Measurements from ENCODE around the gene C18orf63. TPM values are rescaled to one million over a fixed set of nuclear protein-coding genes. Genes with fewer than 3 reads are reported as not detected.

The C18orf63 gene
- total RNA-seq, 1 experiment from 2014 or later, result not detected

DNA sequence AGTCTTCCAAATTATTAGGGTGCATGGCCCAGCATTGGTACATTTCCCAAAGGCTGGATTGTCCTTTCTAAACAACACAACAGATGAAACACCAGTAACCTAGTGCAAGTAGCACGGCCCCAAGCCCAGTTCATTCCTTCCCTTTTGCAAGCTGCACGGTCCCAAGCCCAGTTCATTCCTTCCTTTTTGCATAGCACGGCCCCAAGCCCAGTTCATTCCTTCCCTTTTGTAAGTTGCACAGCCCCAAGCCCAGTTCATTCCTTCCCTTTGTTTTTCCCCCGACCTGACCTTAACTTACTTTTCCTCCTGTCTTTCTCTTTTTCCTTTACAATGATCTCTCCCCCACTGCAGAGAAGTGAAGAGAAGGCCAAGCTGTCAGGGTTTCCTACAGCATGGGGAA is 60.9 kb downstream of the C18orf63 start:
- DNase-seq (ENCODE audit: low spot score), result no peak

DNA sequence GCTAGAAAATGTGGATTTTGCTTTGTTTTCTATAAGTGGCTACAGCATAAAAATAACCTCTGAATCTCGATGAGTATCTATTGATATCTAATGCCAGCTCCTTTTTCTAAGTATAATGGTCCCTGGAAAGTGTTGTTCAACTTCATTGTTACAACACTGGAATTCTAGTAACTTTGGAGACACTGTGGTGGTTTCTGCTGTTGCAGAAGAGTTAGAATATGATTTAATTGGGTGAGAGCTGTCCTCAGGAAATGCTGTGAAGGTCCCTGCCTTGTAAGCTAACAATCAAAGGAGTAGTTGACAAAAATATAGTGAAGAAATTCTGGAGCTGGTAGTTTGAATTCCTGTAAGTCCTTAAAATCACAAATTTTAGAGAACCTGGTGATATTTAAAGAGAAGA is 62.1 kb downstream of the C18orf63 start:
- DNase-seq (ENCODE audit: low spot score), result no peak

GRCh38 chr18:74378179-74378682 is 62.6 kb downstream of the C18orf63 start:
- DNase-seq (ENCODE audit: low spot score), result no peak

GRCh38 chr18:74380916-74381315 is 65.3 kb downstream of the C18orf63 start:
- no peak for DNase-seq (ENCODE audit: low spot score)

GRCh38 chr18:74381621-74382295 is 66.1 kb downstream of the C18orf63 start:
- DNase-seq (ENCODE audit: low spot score), result no peak

- no peak for DNase-seq (ENCODE audit: low spot score)
Observed at GRCh38 chr18:74382481-74383017, 66.9 kb downstream of the C18orf63 start.

DNA sequence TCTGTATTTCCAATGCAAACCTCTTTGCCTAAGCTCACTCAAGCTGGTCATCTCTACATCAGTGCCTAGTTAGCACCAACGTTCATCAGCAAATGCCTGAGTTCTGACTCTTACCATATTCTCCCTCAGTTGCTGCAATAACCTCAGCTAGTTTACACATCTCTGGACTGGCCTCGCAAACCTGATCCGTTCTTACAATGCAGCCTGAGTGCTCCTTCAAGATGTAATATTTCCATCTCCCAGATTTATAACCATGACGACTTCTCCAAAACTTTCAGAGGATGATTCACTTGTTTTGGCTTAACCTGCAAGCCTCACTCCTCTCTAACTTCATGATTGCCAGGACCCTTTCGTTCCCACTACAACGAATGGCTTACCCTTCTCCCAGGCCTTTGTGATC is 71.7 kb downstream of the C18orf63 start:
- DNase-seq (ENCODE audit: low spot score), result no peak

- DNase-seq (ENCODE audit: low spot score), result no peak
Observed at GRCh38 chr18:74388227-74388626, 72.6 kb downstream of the C18orf63 start.

DNA sequence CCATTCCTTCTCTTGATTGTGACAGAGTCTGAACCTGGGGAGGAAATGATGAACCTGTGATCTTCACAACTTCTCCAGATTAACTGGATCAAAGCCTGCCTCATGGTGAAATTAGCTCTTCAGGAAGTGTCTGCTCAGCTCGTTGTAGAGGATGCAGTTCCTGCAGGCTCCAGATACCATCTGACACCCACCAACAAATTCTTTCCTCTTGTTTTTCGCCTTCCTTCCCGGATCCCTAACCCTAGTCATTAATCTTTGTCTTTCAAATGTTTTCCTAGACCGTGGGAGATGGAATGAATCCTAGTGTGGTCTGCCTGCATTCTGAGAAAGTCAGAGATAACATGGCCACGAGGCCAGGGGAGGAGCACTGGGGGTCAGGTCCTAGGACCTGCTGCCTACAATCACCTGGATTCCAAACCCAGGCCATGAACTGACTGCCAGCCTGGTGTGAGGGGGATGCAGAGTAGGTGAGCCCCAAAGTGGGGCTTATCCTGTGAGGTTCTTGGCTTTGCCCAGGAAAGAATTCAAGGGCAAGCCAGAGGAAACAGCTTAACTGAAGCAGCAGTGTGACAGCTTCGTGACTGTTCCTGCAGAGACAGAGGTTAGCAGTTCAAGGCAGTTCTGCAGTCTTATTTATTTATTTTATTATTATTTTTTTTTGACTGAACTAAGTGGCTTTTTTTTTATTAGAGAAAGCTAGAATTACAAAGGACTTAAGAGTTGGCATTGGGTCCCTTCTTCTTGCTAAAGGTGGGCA is 73.7 kb downstream of the C18orf63 start:
- DNase-seq (ENCODE audit: low spot score), result no peak

DNA sequence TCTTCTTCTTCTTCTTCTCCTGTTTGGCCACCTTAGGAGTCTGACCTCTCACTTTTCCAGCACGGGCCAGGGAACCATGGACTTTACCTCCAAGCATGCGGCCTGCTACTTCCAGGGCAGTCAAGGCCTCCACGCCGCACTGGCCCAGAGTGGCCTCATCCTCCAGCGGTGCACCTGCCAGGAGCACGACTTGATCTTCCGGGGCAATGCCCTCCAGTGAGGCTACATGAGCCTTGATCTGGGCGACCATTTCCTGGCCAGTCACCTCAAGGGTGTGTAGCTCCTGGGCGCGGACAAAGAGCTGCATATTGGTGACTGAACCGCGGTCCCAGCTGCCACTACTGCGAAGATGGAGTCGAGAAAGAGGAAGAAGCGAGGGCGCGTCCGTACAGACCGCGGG is 74.4 kb downstream of the C18orf63 start:
- no peak for DNase-seq (ENCODE audit: low spot score)

DNA sequence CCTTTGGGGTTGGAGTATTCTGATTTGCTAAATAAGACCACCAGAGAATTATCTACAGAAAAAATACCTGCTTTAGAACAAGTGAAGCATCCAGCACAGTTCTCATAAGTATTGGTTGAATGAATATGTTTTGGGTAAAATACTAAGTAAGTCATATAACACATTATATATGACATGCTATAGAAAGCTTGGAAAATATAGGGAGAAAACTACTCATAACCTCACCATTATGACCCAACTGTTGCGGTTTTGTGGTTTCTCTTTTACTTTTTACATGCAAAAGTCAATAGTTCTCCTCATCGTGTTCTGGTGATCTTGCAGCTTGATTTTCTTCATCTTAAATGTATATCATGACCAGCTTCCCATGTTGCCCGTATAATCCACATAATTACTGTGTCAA is 75.3 kb downstream of the C18orf63 start:
- DNase-seq (ENCODE audit: low spot score), result no peak

DNA sequence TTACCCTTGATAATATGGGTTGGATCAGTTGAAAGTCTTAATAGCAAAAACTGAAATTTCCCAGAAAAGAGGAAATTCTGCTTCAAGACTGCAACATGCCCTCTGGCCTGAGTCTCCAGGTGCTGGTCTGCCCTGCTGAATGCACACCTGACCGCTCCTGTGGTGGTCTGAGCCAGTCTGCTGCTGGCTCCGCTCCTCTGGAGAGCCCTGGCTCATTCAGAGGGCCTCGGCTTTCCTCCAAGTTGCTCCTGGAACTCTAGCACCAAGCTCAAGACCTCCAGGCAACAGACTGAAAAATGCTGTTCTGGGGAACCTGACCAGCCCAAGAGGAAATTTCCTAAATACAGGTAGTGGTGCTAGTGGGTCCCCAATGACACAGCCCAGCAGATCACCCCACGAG is 76.7 kb downstream of the C18orf63 start:
- DNase-seq (ENCODE audit: low spot score), result no peak

GRCh38 chr18:74395006-74395405 is 79.4 kb downstream of the C18orf63 start:
- no peak for DNase-seq (ENCODE audit: low spot score)

GRCh38 chr18:74395648-74396154 is 80.1 kb downstream of the C18orf63 start:
- no peak for DNase-seq (ENCODE audit: low spot score)

DNA sequence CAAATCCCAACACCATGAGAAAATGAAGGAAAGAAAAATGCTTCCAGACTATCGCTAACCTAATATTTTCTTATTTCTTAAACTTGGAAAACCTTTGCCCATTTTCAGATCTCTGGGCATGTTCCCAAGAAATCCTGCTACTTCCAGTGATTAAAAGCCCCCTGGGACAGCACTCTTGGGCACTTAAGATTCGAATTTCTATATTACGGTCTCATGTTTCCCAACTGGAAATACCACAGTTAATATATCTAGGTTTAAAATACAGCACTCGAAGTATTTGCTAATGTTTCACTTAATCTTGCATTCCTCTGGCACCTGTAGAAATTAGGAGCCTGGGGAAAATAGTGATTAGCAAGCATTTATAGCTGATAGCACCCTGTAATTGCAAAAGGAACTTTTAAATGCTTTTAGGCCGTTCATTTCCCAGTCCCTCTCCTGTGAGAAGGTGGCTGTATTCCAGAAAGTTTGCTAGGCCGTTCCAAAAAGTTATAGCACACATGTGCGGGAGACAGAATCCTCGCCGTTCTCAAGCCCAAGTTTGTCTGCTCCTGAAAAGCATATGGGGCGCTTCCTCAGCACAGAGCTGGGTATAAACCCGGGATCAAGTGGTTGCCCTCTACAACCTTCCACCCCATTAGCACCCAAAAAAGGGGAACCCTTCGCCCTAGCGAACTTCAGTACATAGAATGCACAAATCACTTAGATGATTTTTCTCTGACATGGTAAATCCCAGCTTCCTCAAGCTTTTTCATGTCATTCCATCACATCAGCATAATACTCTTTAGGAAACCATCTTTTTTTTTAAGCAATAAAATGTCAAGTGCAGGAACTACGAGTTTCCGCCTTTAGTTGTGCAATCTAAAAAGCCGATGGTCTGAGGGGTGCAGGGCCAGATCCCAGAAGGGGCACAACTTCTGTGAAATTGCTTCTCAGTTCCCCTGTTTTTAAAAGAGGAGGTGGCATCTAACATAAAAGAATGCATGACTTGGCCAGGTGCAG is 80.8 kb downstream of the C18orf63 start:
- DNase-seq (ENCODE audit: low spot score), result no peak

DNA sequence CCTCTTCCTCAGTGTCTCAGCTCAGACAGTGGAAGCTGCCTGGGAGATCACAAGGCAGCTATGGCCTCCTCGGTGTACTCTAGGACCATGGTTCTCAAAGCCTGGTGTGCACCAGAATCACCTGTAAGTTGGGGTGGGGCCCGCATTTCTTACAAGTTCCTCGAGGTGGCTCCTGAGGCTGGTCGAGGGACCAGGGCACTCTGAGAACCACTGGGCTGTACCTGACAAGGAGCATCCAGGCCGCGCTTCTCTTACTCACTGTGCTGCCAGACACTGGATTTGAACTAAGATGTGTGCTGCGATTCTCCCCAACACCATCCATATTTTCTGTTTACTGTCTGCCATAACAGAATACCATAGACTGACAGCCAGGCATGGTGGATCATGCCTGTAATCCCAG is 81.9 kb downstream of the C18orf63 start:
- DNase-seq (ENCODE audit: low spot score), result peak; percentile 22

GRCh38 chr18:74399091-74399887 is 83.7 kb downstream of the C18orf63 start:
- no peak for DNase-seq (ENCODE audit: low spot score)

DNA sequence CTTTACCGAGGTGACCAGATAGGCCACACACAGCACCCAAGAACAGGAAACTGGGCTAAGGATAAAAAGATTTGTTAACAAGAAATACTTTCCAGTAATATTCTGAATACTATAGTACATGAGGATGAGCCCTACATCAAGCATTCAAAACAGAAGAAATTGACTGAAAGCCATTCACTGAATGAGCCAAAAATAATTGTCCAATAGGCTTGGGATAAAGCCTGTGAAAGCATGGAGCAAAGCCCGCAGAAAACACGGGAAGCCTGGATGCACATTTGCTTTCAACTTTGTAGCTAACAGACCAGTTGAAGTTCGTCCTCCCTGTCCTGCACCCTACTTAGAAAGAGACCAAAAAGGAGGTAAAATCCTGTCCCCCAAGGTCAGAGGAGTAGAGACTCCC is 85.2 kb downstream of the C18orf63 start:
- DNase-seq (ENCODE audit: low spot score), result no peak

- DNase-seq (ENCODE audit: low spot score), result no peak
Observed at GRCh38 chr18:74402806-74403433, 87.3 kb downstream of the C18orf63 start.

GRCh38 chr18:74407888-74408287 is 92.2 kb downstream of the C18orf63 start:
- DNase-seq (ENCODE audit: low spot score), result no peak
